ENCODE measurements around the gene FAM25A. TPM values are rescaled to one million over a fixed set of nuclear protein-coding genes. Genes with fewer than 3 reads are reported as not detected.

Gene FAM25A
- total RNA-seq, 1 donor from 2014 or later = not detected

GRCh38 chr10:87054373-87055295 is 34.5 kb downstream of the FAM25A start:
- no peak for DNase-seq (ENCODE audit: low spot score)
- intact Hi-C loops (cut with DNase I) = no loop called here

GRCh38 chr10:87058171-87058570 is 38.1 kb downstream of the FAM25A start:
- intact Hi-C loops (cut with DNase I) = no loop called here

GRCh38 chr10:87059401-87059800 is 39.3 kb downstream of the FAM25A start:
- DNase-seq (ENCODE audit: low spot score) = no peak
- intact Hi-C loops (cut with DNase I) = no loop called here

More at GRCh38 chr10:87058171-87058570, 38.1 kb downstream of the FAM25A start:
- DNase-seq (ENCODE audit: low spot score) = no peak

GRCh38 chr10:87060280-87060928 is 40.3 kb downstream of the FAM25A start:
- DNase-seq (ENCODE audit: low spot score) = no peak
- intact Hi-C loops (cut with DNase I) = no loop called here

- intact Hi-C loops (cut with DNase I) = no loop called here
- DNase-seq (ENCODE audit: low spot score) = no peak
Observed at GRCh38 chr10:87064651-87065050, 44.6 kb downstream of the FAM25A start.

GRCh38 chr10:87066178-87066577 is 46.1 kb downstream of the FAM25A start:
- intact Hi-C loops (cut with DNase I) = no loop called here
- DNase-seq (ENCODE audit: low spot score) = no peak

GRCh38 chr10:87066865-87067264 is 46.8 kb downstream of the FAM25A start:
- intact Hi-C loops (cut with DNase I) = no loop called here
- DNase-seq (ENCODE audit: low spot score) = no peak

GRCh38 chr10:87068281-87068680 is 48.2 kb downstream of the FAM25A start:
- no peak for DNase-seq (ENCODE audit: low spot score)
- intact Hi-C loops (cut with DNase I) = no loop called here

GRCh38 chr10:87072449-87072848 is 52.4 kb downstream of the FAM25A start:
- no peak for DNase-seq (ENCODE audit: low spot score)
- intact Hi-C loops (cut with DNase I) = no loop called here

Other genes with a start within 250 kb of the FAM25A start
- gene MMRN2, start 62.7 kb upstream of the FAM25A start, total RNA-seq = 28.0 TPM
- 9.3 TPM for gene SNCG, start 61.7 kb upstream of the FAM25A start, total RNA-seq
- 33.0 TPM for gene ADIRF, start 51.8 kb upstream of the FAM25A start, total RNA-seq
- gene GLUD1, start 74.5 kb downstream of the FAM25A start, total RNA-seq = 118 TPM
- 13.7 TPM for gene SHLD2, start 74.9 kb downstream of the FAM25A start, total RNA-seq
- gene NUTM2A, start 205.2 kb downstream of the FAM25A start, total RNA-seq = 1.6 TPM

Measured in cardiac septum (tissue), 1 donor.